SK-N-SH (cell line): Measurements from ENCODE around the gene KCTD19. TPM values are rescaled to one million over a fixed set of nuclear protein-coding genes. Genes with fewer than 3 reads are reported as not detected.
A peak's percentile ranks its signal among the peaks of the same experiment; 100 is the strongest.

Experiments
- CTCF ChIA-PET: fragments of 300-600, 350-600 bp; formaldehyde crosslinking; extraction: SDS; loops from one replicate; lab custom pipeline; 2021; lab: Yijun Ruan, JAX
- POLR2A ChIA-PET: fragments of 350-600 bp; sonication (Branson Sonifier 250); formaldehyde crosslinking; extraction: SDS; loops from one replicate; lab custom pipeline; 2020; ENCODE audit warnings: antibody characterized with exemption, inconsistent platforms; lab: Yijun Ruan, JAX
- DNase-seq: peaks from one replicate; pipeline ENCODE4 v3.0.0; 2012
- H2AFZ ChIP-seq: fragments of 200-600 bp; sonication (generic); 2 replicates; pipeline ENCODE4 v1.8.1; 2016; ENCODE audit warnings: antibody characterized with exemption, mild to moderate bottlenecking, low read depth
- H3F3A ChIP-seq: fragments of 200-600 bp; sonication (generic); replicated peaks from 2 replicates; pipeline ENCODE3; 2016; ENCODE audit warnings: antibody characterized with exemption, mild to moderate bottlenecking; ENCODE audit not compliant: insufficient read depth
- H3K27ac ChIP-seq, 2 experiments: fragments of 200-500 bp in 1 of 2; fragments of 200-600 bp in 1 of 2; sonication (Bioruptor generic) in 1 of 2; sonication (generic), shearing (Covaris generic) in 1 of 2; 2 replicates each; pipeline versions ENCODE4 v1.5.1 to v1.6.1; 2014 to 2016; ENCODE audit warnings: low read depth in 2 of 2, inconsistent platforms in 1 of 2, low read length in 1 of 2, mild to moderate bottlenecking in 1 of 2, mixed read lengths in 1 of 2
- H3K27me3 ChIP-seq: fragments of 200-600 bp; sonication (generic), shearing (Covaris generic); 2 replicates; pipeline ENCODE4 v1.6.1; 2016; ENCODE audit warnings: mixed run types; ENCODE audit not compliant: insufficient read depth
- H3K36me3 ChIP-seq, 2 experiments: fragments of 200-500 bp in 1 of 2; fragments of 200-600 bp in 1 of 2; sonication (Bioruptor generic) in 1 of 2; sonication (generic) in 1 of 2; replicated peaks in 1 of 2; 2 replicates each; pipeline versions ENCODE3 to v1.5.1; 2014 to 2016; ENCODE audit warnings: low read length in 1 of 2, mild to moderate bottlenecking in 1 of 2; ENCODE audit not compliant: insufficient read depth in 2 of 2, control insufficient read depth in 1 of 2
- H3K4me1 ChIP-seq, 2 experiments: fragments of 200-500 bp in 1 of 2; fragments of 200-600 bp in 1 of 2; sonication (Bioruptor generic) in 1 of 2; sonication (generic), shearing (Covaris generic) in 1 of 2; 2 replicates each; pipeline versions ENCODE4 v1.5.1 to v1.6.1; 2014 to 2016; ENCODE audit warnings: low read depth in 1 of 2, low read length in 1 of 2, mixed run types in 1 of 2; ENCODE audit not compliant: insufficient read depth in 2 of 2, control insufficient read depth in 1 of 2
- H3K4me2 ChIP-seq: fragments of 200-600 bp; sonication (generic), shearing (Covaris generic); 2 replicates; pipeline ENCODE4 v1.6.1; 2017; ENCODE audit warnings: mixed run types
- H3K4me3 ChIP-seq, 2 experiments: fragments of 200-500 bp in 1 of 2; fragments of 200-600 bp in 1 of 2; sonication (Bioruptor generic) in 1 of 2; sonication (generic), shearing (Covaris generic) in 1 of 2; 2 replicates each; pipeline versions ENCODE4 v1.5.1 to v1.8.1; 2014 to 2016; ENCODE audit warnings: low read depth in 2 of 2, inconsistent platforms in 1 of 2, low read length in 1 of 2, mild to moderate bottlenecking in 1 of 2, mixed read lengths in 1 of 2, moderate library complexity in 1 of 2
- H3K79me2 ChIP-seq: fragments of 200-600 bp; sonication (generic); 2 replicates; pipeline ENCODE4 v1.8.1; 2017; ENCODE audit warnings: mild to moderate bottlenecking; ENCODE audit not compliant: insufficient read depth
- H3K9ac ChIP-seq: fragments of 200-600 bp; sonication (generic); 2 replicates; pipeline ENCODE4 v1.6.1; 2017; ENCODE audit warnings: mixed run types
- H3K9me2 ChIP-seq: fragments of 200-600 bp; sonication (generic); 2 replicates; pipeline ENCODE4 v1.6.1; 2017; ENCODE audit warnings: mixed run types
- H3K9me3 ChIP-seq: fragments of 200-600 bp; sonication (generic); 2 replicates; pipeline ENCODE4 v1.6.1; 2017; ENCODE audit warnings: mixed run types, mild to moderate bottlenecking, moderate library complexity
- H4K20me1 ChIP-seq: fragments of 200-600 bp; sonication (generic); 2 replicates; pipeline ENCODE4 v1.6.1; 2017; ENCODE audit warnings: mild to moderate bottlenecking, mixed run types; ENCODE audit not compliant: insufficient read depth
- CHD2 ChIP-seq: fragments of 150-350 bp; IDR thresholded peaks from 2 replicates; pipeline ENCODE4 v1.6.1; 2018; ENCODE audit warnings: low read length; ENCODE audit not compliant: partially characterized antibody
- CTCF ChIP-seq: fragments of 200-600 bp; sonication (generic); IDR thresholded peaks from 2 replicates; pipeline ENCODE4 v1.6.1; 2017; ENCODE audit warnings: antibody characterized with exemption, mild to moderate bottlenecking, moderate library complexity
- EP300 ChIP-seq, 2 experiments: IDR thresholded peaks; 2 replicates each; pipeline versions ENCODE4 v1.4.0 to v1.6.1; 2012; ENCODE audit warnings: borderline replicate concordance in 1 of 2, low read depth in 1 of 2, low read length in 1 of 2
- EZH2phosphoT487 ChIP-seq: fragments of 200-600 bp; sonication (generic); IDR thresholded peaks from 2 replicates; pipeline ENCODE4 v1.6.1; 2017; ENCODE audit warnings: low read depth, mixed run types, mild to moderate bottlenecking, antibody characterized with exemption, moderate library complexity, borderline replicate concordance
- FOXM1 ChIP-seq: IDR thresholded peaks from 2 replicates; pipeline ENCODE4 v1.4.0; 2012; ENCODE audit warnings: low read depth, mild to moderate bottlenecking
- JUND ChIP-seq: IDR thresholded peaks from 2 replicates; pipeline ENCODE4 v1.4.0; 2012
- NFIC ChIP-seq: IDR thresholded peaks from 2 replicates; pipeline ENCODE4 v1.4.0; 2012; ENCODE audit warnings: borderline replicate concordance
- RAD21 ChIP-seq: IDR thresholded peaks from 2 replicates; pipeline ENCODE4 v1.6.1; 2012; ENCODE audit warnings: mild to moderate bottlenecking, low read length
- SMC3 ChIP-seq: IDR thresholded peaks from 2 replicates; pipeline ENCODE4 v1.6.1; 2012; ENCODE audit warnings: low read depth, low read length, improper control_type of control experiment
- TCF12 ChIP-seq: IDR thresholded peaks from 2 replicates; pipeline ENCODE4 v1.4.0; 2012
- TEAD4 ChIP-seq: IDR thresholded peaks from 2 replicates; pipeline ENCODE4 v1.4.0; 2012; ENCODE audit warnings: mild to moderate bottlenecking, borderline replicate concordance; ENCODE audit not compliant: insufficient read depth
- YY1 ChIP-seq: IDR thresholded peaks from 2 replicates; pipeline ENCODE4 v1.4.0; 2012; ENCODE audit warnings: low read depth, mild to moderate bottlenecking
- WGBS: methylation state at CpG from one replicate; pipeline ENCODE4 v1.1.6; 2017; ENCODE audit warnings: low lambda C conversion rate; 5-methylcytosine and 5-hydroxymethylcytosine counted together
- polyA plus RNA-seq, 3 experiments: library from polyadenylated mRNA; depleted of rRNA; stranded (reverse); fragments of >200 nt; gene quantifications; 2 replicates each; pipeline ENCODE4 v1.2.3, GENCODE V29; 2012
- TF ChIP-seq, protein P1 (sequence below): IDR thresholded peaks from 2 replicates; pipeline ENCODE4 v1.4.0; 2012; ENCODE audit warnings: low read depth

KCTD19 gene
- polyA plus RNA-seq, 1 of the 3 experiments (the other 2 are of a cell fraction): 1.8 TPM

GRCh38 chr16:67341250-67341649 is 14.7 kb upstream of the KCTD19 start:
- Histone ChIP-seq H2AFZ (no peak overlapping the region), H4K20me1 (no peaks in the 10 kb centered on the region), H3K9ac (no peak overlapping the region), H3K9me2 (no peaks in the 10 kb centered on the region), H3K9me3 (no peaks in the 10 kb centered on the region), H3K4me1 (no peaks in the 10 kb centered on the region), H3K4me3 (no peak overlapping the region), H3K79me2 (no peaks in the 10 kb centered on the region), H3K27ac (no peak overlapping the region), H3K36me3 (no peaks in the 10 kb centered on the region), H3K27me3 (no peaks in the 10 kb centered on the region), H3F3A (peaks cover 12% of the 10 kb centered on the region), H3K4me2 (no peak overlapping the region)
- CTCF ChIA-PET: no interaction called here
- no peak for DNase-seq
- WGBS: 68% methylated on average over 3 of the region's 3 CpGs
- TF ChIP-seq, protein P1, sequence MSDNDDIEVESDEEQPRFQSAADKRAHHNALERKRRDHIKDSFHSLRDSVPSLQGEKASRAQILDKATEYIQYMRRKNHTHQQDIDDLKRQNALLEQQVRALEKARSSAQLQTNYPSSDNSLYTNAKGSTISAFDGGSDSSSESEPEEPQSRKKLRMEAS: no peak
- TF ChIP-seq FOXM1: no peak
- TF ChIP-seq RAD21: no peak
- no peak for TF ChIP-seq TEAD4
- TF ChIP-seq TCF12: no peak
- no peak for TF ChIP-seq JUND
- TF ChIP-seq CHD2: no peak
- no peak for TF ChIP-seq EP300 (IDR thresholded peaks at IDR 0.05; ENCODE audit: borderline replicate concordance in 1 of 2, low read depth in 1 of 2, low read length in 1 of 2)
- TF ChIP-seq YY1: no peak
- no peak for TF ChIP-seq NFIC
- no peak for TF ChIP-seq EZH2phosphoT487
- POLR2A ChIA-PET: no interaction called here

DNA sequence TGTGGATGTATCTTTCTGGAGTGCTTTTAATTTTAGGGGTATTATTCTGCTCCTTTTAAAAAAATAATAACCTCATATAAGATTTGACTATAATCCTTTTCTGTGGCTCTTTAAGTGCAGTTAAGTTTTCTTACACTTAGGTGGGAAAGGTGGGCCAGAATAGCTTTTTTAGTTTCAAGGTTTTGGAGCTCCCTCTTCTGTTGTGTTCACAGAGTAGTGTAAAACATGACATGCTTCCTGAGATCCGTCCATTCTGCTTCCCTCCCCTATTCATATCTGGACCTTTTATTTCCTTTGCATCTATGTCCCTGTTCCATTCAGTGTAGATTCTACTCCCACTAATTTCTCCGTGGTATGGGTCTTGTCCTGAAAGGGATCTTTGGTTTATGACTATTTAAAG is 12.9 kb upstream of the KCTD19 start:
- ChIA-PET POLR2A (no interaction called here), CTCF (interaction anchor here (0.7 to 3.1 kb wide), 14 partner anchors 8 to 141 kb away, joined by 3 to 26 read pairs (median 4); partner anchors contain the start of genes ATP6V0D1, KCTD19, LRRC36 and PLEKHG4)
- Histone ChIP-seq H4K20me1 (no peaks in the 10 kb centered on the region), H3K9ac (no peak overlapping the region), H3K9me2 (no peaks in the 10 kb centered on the region), H3K4me3 (no peak overlapping the region), H3K4me1 (no peaks in the 10 kb centered on the region), H3F3A (peaks cover 12% of the 10 kb centered on the region), H3K4me2 (no peak overlapping the region), H3K9me3 (no peaks in the 10 kb centered on the region), H3K27ac (no peak overlapping the region), H3K79me2 (no peaks in the 10 kb centered on the region), H3K36me3 (no peaks in the 10 kb centered on the region), H2AFZ (no peak overlapping the region), H3K27me3 (no peaks in the 10 kb centered on the region)
- WGBS: 51% methylated on average over 2 of the region's 2 CpGs
- TF ChIP-seq, protein P1: no peak
- TF ChIP-seq SMC3: peak; percentile 31
- peak; percentile 51 for TF ChIP-seq CTCF
- TF ChIP-seq RAD21: peak; percentile 60
- no peak for DNase-seq
